HepG2 (cell line): ENCODE results near the gene DNMT3A. TPM values are rescaled to one million over a fixed set of nuclear protein-coding genes. Genes with fewer than 3 reads are reported as not detected.

Source experiments
- IRF1 ChIP-seq: sonication (generic); formaldehyde crosslinking; IDR thresholded peaks from 2 replicates; pipeline ENCODE4 v1.4.0; 2020; ENCODE audit warnings: low read depth, mild to moderate bottlenecking, missing genetic modification reagents
- TP53 ChIP-seq: sonication (generic); formaldehyde crosslinking; conservative IDR thresholded peaks from 2 replicates; pipeline ENCODE4 v1.4.0; 2020; ENCODE audit warnings: missing genetic modification reagents
- ZBTB40 ChIP-seq, 2 experiments: fragments of 450-650 bp in 1 of 2; sonication (generic) in 1 of 2; formaldehyde crosslinking in 1 of 2; IDR thresholded peaks; 2 replicates each; pipeline versions ENCODE4 v1.6.1 to v1.8.0; 2016 to 2022; ENCODE audit warnings: antibody characterized with exemption in 1 of 2, mild to moderate bottlenecking in 1 of 2, missing genetic modification reagents in 1 of 2
- ZNF709 ChIP-seq: sonication (generic); formaldehyde crosslinking; IDR thresholded peaks from 2 replicates; pipeline ENCODE4 v1.5.0; 2020; ENCODE audit warnings: mild to moderate bottlenecking, missing genetic modification reagents
- polyA plus RNA-seq, 8 experiments: library from polyadenylated mRNA; depleted of rRNA in 3 of 8; stranded (reverse) in 7 of 8; unstranded in 1 of 8; fragments of >200 nt; fragmentation: Illumina TruSeq in 4 of 8; extraction: Trizol in 4 of 8; gene quantifications; 2 replicates each; pipeline versions ENCODE4 v1.2.1 to v1.2.3, GENCODE V29; 2011 to 2016; ENCODE audit warnings: low read depth in 4 of 8, missing spikeins in 1 of 8, mixed read lengths in 1 of 8; ENCODE audit not compliant: insufficient read depth in 1 of 8
- total RNA-seq, 5 experiments: library from RNA; depleted of rRNA; stranded (reverse); fragments of >200 nt; fragmentation: Illumina TruSeq; extraction: Trizol; gene quantifications; 2 replicates each; pipeline ENCODE4 v1.2.3, GENCODE V29; 2016; ENCODE audit warnings: low read depth in 1 of 5

DNMT3A gene
- total and polyA plus RNA-seq, 2 of the 13 experiments (the other 11 are each of a cell fraction or from before 2014, with no cell fraction given), result 14.7 to 29.1 TPM

- TF ChIP-seq IRF1 (CRISPR knock-in tag) (no peak), TP53 (CRISPR knock-in tag) (no peak), ZBTB40 (IDR thresholded peaks at IDR 0.05) (no peak), ZBTB40 (CRISPR knock-in tag; IDR thresholded peaks at IDR 0.05) (no peak), ZNF709 (CRISPR knock-in tag) (no peak)
Observed at GRCh38 chr2:25292408-25292807, 49.3 kb downstream of the DNMT3A start (continued).
